ENCODE results near the gene WDR37.

- TF ChIP-seq, protein P1, sequence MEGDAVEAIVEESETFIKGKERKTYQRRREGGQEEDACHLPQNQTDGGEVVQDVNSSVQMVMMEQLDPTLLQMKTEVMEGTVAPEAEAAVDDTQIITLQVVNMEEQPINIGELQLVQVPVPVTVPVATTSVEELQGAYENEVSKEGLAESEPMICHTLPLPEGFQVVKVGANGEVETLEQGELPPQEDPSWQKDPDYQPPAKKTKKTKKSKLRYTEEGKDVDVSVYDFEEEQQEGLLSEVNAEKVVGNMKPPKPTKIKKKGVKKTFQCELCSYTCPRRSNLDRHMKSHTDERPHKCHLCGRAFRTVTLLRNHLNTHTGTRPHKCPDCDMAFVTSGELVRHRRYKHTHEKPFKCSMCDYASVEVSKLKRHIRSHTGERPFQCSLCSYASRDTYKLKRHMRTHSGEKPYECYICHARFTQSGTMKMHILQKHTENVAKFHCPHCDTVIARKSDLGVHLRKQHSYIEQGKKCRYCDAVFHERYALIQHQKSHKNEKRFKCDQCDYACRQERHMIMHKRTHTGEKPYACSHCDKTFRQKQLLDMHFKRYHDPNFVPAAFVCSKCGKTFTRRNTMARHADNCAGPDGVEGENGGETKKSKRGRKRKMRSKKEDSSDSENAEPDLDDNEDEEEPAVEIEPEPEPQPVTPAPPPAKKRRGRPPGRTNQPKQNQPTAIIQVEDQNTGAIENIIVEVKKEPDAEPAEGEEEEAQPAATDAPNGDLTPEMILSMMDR (IDR thresholded peaks at IDR 0.05): no peak
- TF ChIP-seq POLR2A (IDR thresholded peaks at IDR 0.05): no peak
These were observed 92.8 kb downstream of the WDR37 start for GRCh38 chr10:1148855-1149605.

Data from right lobe of liver (tissue), 4 donors.